HepG2 (cell line): ENCODE data around the gene FKBP14. TPM values are rescaled to one million over a fixed set of nuclear protein-coding genes. Genes with fewer than 3 reads are reported as not detected.

ENCODE experiments used
- DZIP1 ChIP-seq: sonication (generic); formaldehyde crosslinking; IDR thresholded peaks from 2 replicates; pipeline ENCODE4 v1.5.0; 2020; ENCODE audit warnings: mild to moderate bottlenecking, missing genetic modification reagents
- GABPA ChIP-seq, 2 experiments: IDR thresholded peaks; 2 replicates each; pipeline ENCODE4 v1.6.1; 2011 to 2016; ENCODE audit warnings: low read depth in 2 of 2, low read length in 1 of 2, missing biosample characterization in 1 of 2, missing genetic modification characterization in 1 of 2
- HNRNPL ChIP-seq: fragments of 200-400 bp; formaldehyde crosslinking; IDR thresholded peaks from 2 replicates; pipeline ENCODE4 v1.6.1; 2017; ENCODE audit warnings: mild to moderate bottlenecking, low read depth, low read length
- KDM5A ChIP-seq: fragments of 200-600 bp; sonication (generic); IDR thresholded peaks from 2 replicates; pipeline ENCODE4 v1.7.0; 2018; ENCODE audit warnings: antibody characterized with exemption, mild to moderate bottlenecking, low read length, borderline replicate concordance
- MATR3 ChIP-seq: sonication (generic); formaldehyde crosslinking; IDR thresholded peaks from 2 replicates; pipeline ENCODE4 v1.4.0; 2020; ENCODE audit warnings: missing genetic modification reagents
- MTA1 ChIP-seq: sonication (generic); formaldehyde crosslinking; IDR thresholded peaks from 2 replicates; pipeline ENCODE4 v1.4.0; 2020; ENCODE audit warnings: missing genetic modification reagents, mild to moderate bottlenecking, borderline replicate concordance
- NPAS2 ChIP-seq: sonication (generic); formaldehyde crosslinking; IDR thresholded peaks from 2 replicates; pipeline ENCODE4 v1.8.0; 2022; ENCODE audit warnings: mild to moderate bottlenecking, missing genetic modification reagents, borderline replicate concordance
- PPARG ChIP-seq: conservative IDR thresholded peaks from 2 replicates; pipeline ENCODE4 v1.6.1; 2016; ENCODE audit warnings: missing biosample characterization, missing genetic modification reagents
- RERE ChIP-seq: IDR thresholded peaks from 2 replicates; pipeline ENCODE4 v1.6.1; 2016; ENCODE audit warnings: low read depth, missing genetic modification reagents, missing compliant biosample characterization
- SAFB2 ChIP-seq: sonication (generic); formaldehyde crosslinking; IDR thresholded peaks from 2 replicates; pipeline ENCODE4 v1.5.1; 2020; ENCODE audit warnings: missing genetic modification reagents, low read depth, mild to moderate bottlenecking, borderline replicate concordance
- SRY ChIP-seq: sonication (generic); formaldehyde crosslinking; IDR thresholded peaks from 2 replicates; pipeline ENCODE4 v1.8.0; 2022; ENCODE audit warnings: mild to moderate bottlenecking, missing genetic modification reagents
- SSRP1 ChIP-seq: IDR thresholded peaks from 2 replicates; pipeline ENCODE4 v1.6.1; 2016; ENCODE audit warnings: control low read depth
- TEAD2 ChIP-seq: sonication (generic); formaldehyde crosslinking; IDR thresholded peaks from 2 replicates; pipeline ENCODE4 v1.9.0; 2021; ENCODE audit warnings: missing genetic modification reagents
- TOPORS ChIP-seq: sonication (generic); formaldehyde crosslinking; IDR thresholded peaks from 2 replicates; pipeline ENCODE4 v1.8.0; 2023; ENCODE audit warnings: mild to moderate bottlenecking, missing genetic modification reagents
- ZNF160 ChIP-seq: sonication (generic); formaldehyde crosslinking; IDR thresholded peaks from 2 replicates; pipeline ENCODE4 v1.8.0; 2022; ENCODE audit warnings: mild to moderate bottlenecking, inconsistent platforms, missing genetic modification reagents
- ZNF180 ChIP-seq: sonication (generic); formaldehyde crosslinking; IDR thresholded peaks from 2 replicates; pipeline ENCODE4 v1.4.0; 2020; ENCODE audit warnings: low read depth, missing genetic modification reagents, borderline replicate concordance
- ZNF274 ChIP-seq: sonication (generic); formaldehyde crosslinking; IDR thresholded peaks from 2 replicates; pipeline ENCODE4 v1.5.1; 2020; ENCODE audit warnings: mild to moderate bottlenecking, missing genetic modification reagents
- ZNF709 ChIP-seq: sonication (generic); formaldehyde crosslinking; IDR thresholded peaks from 2 replicates; pipeline ENCODE4 v1.5.0; 2020; ENCODE audit warnings: mild to moderate bottlenecking, missing genetic modification reagents
- ZNF800 ChIP-seq: sonication (generic); formaldehyde crosslinking; IDR thresholded peaks from 2 replicates; pipeline ENCODE4 v1.4.0; 2020; ENCODE audit warnings: missing genetic modification reagents
- ZSCAN9 ChIP-seq: IDR thresholded peaks from 2 replicates; pipeline ENCODE4 v1.6.1; 2016; ENCODE audit warnings: borderline replicate concordance
- polyA plus RNA-seq, 8 experiments: library from polyadenylated mRNA; depleted of rRNA in 3 of 8; stranded (reverse) in 7 of 8; unstranded in 1 of 8; fragments of >200 nt; fragmentation: Illumina TruSeq in 4 of 8; extraction: Trizol in 4 of 8; gene quantifications; 2 replicates each; pipeline versions ENCODE4 v1.2.1 to v1.2.3, GENCODE V29; 2011 to 2016; ENCODE audit warnings: low read depth in 4 of 8, missing spikeins in 1 of 8, mixed read lengths in 1 of 8; ENCODE audit not compliant: insufficient read depth in 1 of 8
- total RNA-seq, 5 experiments: library from RNA; depleted of rRNA; stranded (reverse); fragments of >200 nt; fragmentation: Illumina TruSeq; extraction: Trizol; gene quantifications; 2 replicates each; pipeline ENCODE4 v1.2.3, GENCODE V29; 2016; ENCODE audit warnings: low read depth in 1 of 5

FKBP14 gene
- total and polyA plus RNA-seq, 2 of the 13 experiments (the other 11 are each of a cell fraction or from before 2014, with no cell fraction given), result 20.0 to 32.3 TPM

GRCh38 chr7:29989257-29989995, 37.1 kb downstream of the FKBP14 start, which contains the start of gene SCRN1 (continued):
- TF ChIP-seq DZIP1 (CRISPR knock-in tag), result no peak
- TF ChIP-seq TOPORS (CRISPR knock-in tag), result no peak
- TF ChIP-seq ZNF160 (CRISPR knock-in tag), result no peak
- TF ChIP-seq ZNF800 (CRISPR knock-in tag), result no peak
- no peak for TF ChIP-seq MTA1 (CRISPR knock-in tag)
- TF ChIP-seq ZNF709 (CRISPR knock-in tag), result no peak; the same call in 1 of the 2 replicates
- no peak for TF ChIP-seq SSRP1
- TF ChIP-seq ZNF180 (CRISPR knock-in tag), result no peak
- TF ChIP-seq SAFB2 (CRISPR knock-in tag), result no peak
- TF ChIP-seq SRY (CRISPR knock-in tag), result peak; percentile 36; the same call in 1 of the 2 replicates
- no peak for TF ChIP-seq TEAD2 (CRISPR knock-in tag)
- TF ChIP-seq ZNF274, result no peak
- no peak for TF ChIP-seq KDM5A
- no peak for TF ChIP-seq PPARG
- TF ChIP-seq NPAS2, result no peak
- TF ChIP-seq GABPA (IDR thresholded peaks at IDR 0.05; ENCODE audit: low read depth, low read length), result no peak
- no peak for TF ChIP-seq GABPA (CRISPR knock-in tag; IDR thresholded peaks at IDR 0.05; ENCODE audit: low read depth)
- no peak for TF ChIP-seq ZSCAN9 (CRISPR knock-in tag)
- no peak for TF ChIP-seq MATR3 (CRISPR knock-in tag)
- TF ChIP-seq RERE (CRISPR knock-in tag), result no peak
- 0 out of 2 replicates have a peak, but pooled peaks have one; percentile 11 for TF ChIP-seq HNRNPL
